AG04449 (cell line): ENCODE data around the gene ING5.

Experiments
- CTCF ChIA-PET: fragments of 350-600 bp; formaldehyde crosslinking; extraction: SDS; loops from one replicate; lab custom pipeline; 2021; ENCODE audit warnings: antibody characterized with exemption; lab: Yijun Ruan, JAX
- POLR2A ChIA-PET: fragments of 400-600, 350-600 bp; formaldehyde crosslinking; extraction: SDS; loops from one replicate; lab custom pipeline; 2020; ENCODE audit warnings: antibody characterized with exemption, inconsistent platforms; lab: Yijun Ruan, JAX
- DNase-seq: peaks from one replicate; pipeline ENCODE4 v3.0.0-alpha.2; 2010; ENCODE audit warnings: low read depth, low spot score
- H3K4me3 ChIP-seq: 2 replicates; pipeline ENCODE4 v1.5.1; 2011; ENCODE audit warnings: low read depth, mild to moderate bottlenecking, control low read depth, low read length
- CTCF ChIP-seq: IDR thresholded peaks from one replicate; pipeline ENCODE4 v1.5.1; 2011; ENCODE audit warnings: mild to moderate bottlenecking, moderate library complexity, low read length, control low read depth, inconsistent platforms; ENCODE audit not compliant: insufficient read depth; ENCODE audit errors: missing control alignments

ING5 gene

GRCh38 chr2:241673797-241674725 lies 27.8 kb upstream of the ING5 start:
- ChIA-PET CTCF (interaction anchor here (1.4 to 2.9 kb wide), 2 partner anchors 9 to 15 kb away, joined by 4 to 11 read pairs; no protein-coding TSS in a partner anchor), POLR2A (no interaction called here)
- no peak overlapping the region for H3K4me3 ChIP-seq
- TF ChIP-seq CTCF: no peak
- DNase-seq: no peak

- POLR2A ChIA-PET: no interaction called here
These were observed 26.0 kb upstream of the ING5 start for GRCh38 chr2:241675885-241676284.

GRCh38 chr2:241676665-241677064 lies 25.2 kb upstream of the ING5 start:
- ChIA-PET POLR2A (interaction anchor here (0.6 kb wide), 1 partner anchor 26 kb away, joined by 3 read pairs; no protein-coding TSS in a partner anchor), CTCF (interaction anchor here (1.1 kb wide), 1 partner anchor 17 kb away, joined by 3 read pairs; no protein-coding TSS in a partner anchor)

More at GRCh38 chr2:241675885-241676284, 26.0 kb upstream of the ING5 start:
- H3K4me3 ChIP-seq: no peak overlapping the region
- CTCF ChIA-PET: interaction anchor here (0.5 to 1.6 kb wide), 3 partner anchors 9 to 17 kb away, joined by 3 to 6 read pairs (median 6); no protein-coding TSS in a partner anchor
- DNase-seq: no peak
- TF ChIP-seq CTCF: no peak

GRCh38 chr2:241677392-241677791 lies 24.4 kb upstream of the ING5 start:
- ChIA-PET POLR2A (interaction anchor here (0.6 kb wide), 1 partner anchor 26 kb away, joined by 3 read pairs; no protein-coding TSS in a partner anchor), CTCF (interaction anchor here (1.1 kb wide), 1 partner anchor 18 kb away, joined by 3 read pairs; no protein-coding TSS in a partner anchor)
- no peak for TF ChIP-seq CTCF

More at GRCh38 chr2:241676665-241677064, 25.2 kb upstream of the ING5 start:
- no peak for TF ChIP-seq CTCF
- no peak for DNase-seq
- no peak overlapping the region for H3K4me3 ChIP-seq

GRCh38 chr2:241678307-241678706 lies 23.5 kb upstream of the ING5 start:
- TF ChIP-seq CTCF: no peak
- DNase-seq: no peak
- ChIA-PET CTCF (interaction anchor here (0.9 to 1.9 kb wide), 3 partner anchors 13 to 200 kb away, joined by 3 to 9 read pairs (median 4); no protein-coding TSS in a partner anchor), POLR2A (no interaction called here)
- no peak overlapping the region for H3K4me3 ChIP-seq

More at GRCh38 chr2:241677392-241677791, 24.4 kb upstream of the ING5 start:
- H3K4me3 ChIP-seq: no peak overlapping the region
- no peak for DNase-seq
